Neural progenitor cell (in vitro differentiated cells): ENCODE results near the gene ABHD16B.

Source experiments
- CTCF ChIP-seq: fragments of 200-600 bp; sonication (generic); IDR thresholded peaks from 2 replicates; pipeline ENCODE4 v1.5.1; 2017; ENCODE audit warnings: antibody characterized with exemption, mild to moderate bottlenecking
- EZH2 ChIP-seq: fragments of 200-600 bp; sonication (generic); IDR thresholded peaks from 2 replicates; pipeline ENCODE4 v1.6.1; 2017; ENCODE audit warnings: antibody characterized with exemption, mild to moderate bottlenecking, moderate library complexity
- EZH2phosphoT487 ChIP-seq: fragments of 200-600 bp; sonication (generic); IDR thresholded peaks from 2 replicates; pipeline ENCODE4 v1.6.1; 2017; ENCODE audit warnings: antibody characterized with exemption

- TF ChIP-seq CTCF (no peak), EZH2phosphoT487 (no peak), EZH2 (no peak)
Measured at GRCh38 chr20:63896264-63897105, 35.2 kb downstream of the ABHD16B start.
